ENCODE data around the gene HPCAL1.

The HPCAL1 gene

GRCh38 chr2:10370895-10371294 lies 68.2 kb downstream of the HPCAL1 start:
- Histone ChIP-seq H3F3A (ENCODE audit: low read depth) (no peaks in the 10 kb centered on the region), H3K79me2 (ENCODE audit: insufficient read depth, low read length) (peaks cover 91% of the 10 kb centered on the region; the same call in 1 of the 2 replicates), H3K9ac (ENCODE audit: low read depth, low read length, poor library complexity, severe bottlenecking) (no peak overlapping the region), H3K4me3 (ENCODE audit: low read length, poor library complexity, severe bottlenecking) (no peak overlapping the region), H4K20me1 (ENCODE audit: insufficient read depth, low read length, poor library complexity, severe bottlenecking) (no peaks in the 10 kb centered on the region), H3K9me2 (replicated peaks; ENCODE audit: low read depth, low read length) (no peaks in the 10 kb centered on the region), H3K9me3 (ENCODE audit: insufficient read depth, low read depth, low read length) (no peaks in the 10 kb centered on the region), H3K4me1 (ENCODE audit: insufficient read depth, low read length, poor library complexity, severe bottlenecking) (peaks cover 13% of the 10 kb centered on the region), H3K27me3 (ENCODE audit: insufficient read depth, low read length, poor library complexity, severe bottlenecking) (no peaks in the 10 kb centered on the region), H3K4me2 (ENCODE audit: low read depth, low read length, poor library complexity, severe bottlenecking) (no peak overlapping the region), H3K36me3 (ENCODE audit: insufficient read depth, low read length) (no peaks in the 10 kb centered on the region), H2AFZ (ENCODE audit: low read length) (no peak overlapping the region)
- TF ChIP-seq CTCF (conservative IDR thresholded peaks at IDR 0.05; ENCODE audit: low read length) (no peak), EZH2phosphoT487 (IDR thresholded peaks at IDR 0.05; ENCODE audit: borderline replicate concordance) (no peak)

- H3K79me2 ChIP-seq (ENCODE audit: insufficient read depth, low read length): peaks cover 94% of the 10 kb centered on the region; the same call in 1 of the 2 replicates
- H3K4me1 ChIP-seq (ENCODE audit: insufficient read depth, low read length, poor library complexity, severe bottlenecking): peaks cover 21% of the 10 kb centered on the region
- no peaks in the 10 kb centered on the region for H4K20me1 ChIP-seq (ENCODE audit: insufficient read depth, low read length, poor library complexity, severe bottlenecking)
- no peak overlapping the region for H3K4me3 ChIP-seq (ENCODE audit: low read length, poor library complexity, severe bottlenecking)
- no peaks in the 10 kb centered on the region for H3K27me3 ChIP-seq (ENCODE audit: insufficient read depth, low read length, poor library complexity, severe bottlenecking)
- no peaks in the 10 kb centered on the region for H3K9me2 ChIP-seq (replicated peaks; ENCODE audit: low read depth, low read length)
- H3F3A ChIP-seq (ENCODE audit: low read depth): no peaks in the 10 kb centered on the region
- no peak overlapping the region for H3K4me2 ChIP-seq (ENCODE audit: low read depth, low read length, poor library complexity, severe bottlenecking)
- no peak overlapping the region for H2AFZ ChIP-seq (ENCODE audit: low read length)
- H3K36me3 ChIP-seq (ENCODE audit: insufficient read depth, low read length): no peaks in the 10 kb centered on the region
- no peaks in the 10 kb centered on the region for H3K9me3 ChIP-seq (ENCODE audit: insufficient read depth, low read depth, low read length)
- no peak overlapping the region for H3K9ac ChIP-seq (ENCODE audit: low read depth, low read length, poor library complexity, severe bottlenecking)
- TF ChIP-seq EZH2phosphoT487 (IDR thresholded peaks at IDR 0.05; ENCODE audit: borderline replicate concordance) (no peak), CTCF (conservative IDR thresholded peaks at IDR 0.05; ENCODE audit: low read length) (no peak)
Observed at GRCh38 chr2:10371441-10372196, 68.9 kb downstream of the HPCAL1 start.

- H3K4me3 ChIP-seq (ENCODE audit: low read length, poor library complexity, severe bottlenecking): no peak overlapping the region
- TF ChIP-seq CTCF (conservative IDR thresholded peaks at IDR 0.05; ENCODE audit: low read length): no peak
- TF ChIP-seq EZH2phosphoT487 (IDR thresholded peaks at IDR 0.05; ENCODE audit: borderline replicate concordance): no peak
- no peaks in the 10 kb centered on the region for H3K27me3 ChIP-seq (ENCODE audit: insufficient read depth, low read length, poor library complexity, severe bottlenecking)
- H3K9me2 ChIP-seq (replicated peaks; ENCODE audit: low read depth, low read length): no peaks in the 10 kb centered on the region
- H3K4me1 ChIP-seq (ENCODE audit: insufficient read depth, low read length, poor library complexity, severe bottlenecking): peaks cover 28% of the 10 kb centered on the region
- H3K36me3 ChIP-seq (ENCODE audit: insufficient read depth, low read length): no peaks in the 10 kb centered on the region
- no peaks in the 10 kb centered on the region for H3K9me3 ChIP-seq (ENCODE audit: insufficient read depth, low read depth, low read length)
- H2AFZ ChIP-seq (ENCODE audit: low read length): no peak overlapping the region
- H3K4me2 ChIP-seq (ENCODE audit: low read depth, low read length, poor library complexity, severe bottlenecking): no peak overlapping the region
- no peak overlapping the region for H3K9ac ChIP-seq (ENCODE audit: low read depth, low read length, poor library complexity, severe bottlenecking)
- peaks cover 94% of the 10 kb centered on the region; the same call in 1 of the 2 replicates for H3K79me2 ChIP-seq (ENCODE audit: insufficient read depth, low read length)
- no peaks in the 10 kb centered on the region for H4K20me1 ChIP-seq (ENCODE audit: insufficient read depth, low read length, poor library complexity, severe bottlenecking)
- no peaks in the 10 kb centered on the region for H3F3A ChIP-seq (ENCODE audit: low read depth)
Observed at GRCh38 chr2:10372203-10372861, 69.6 kb downstream of the HPCAL1 start.

Data from Loucy (cell line).